GM23338 (cell line): ENCODE data around the gene BICRA. TPM values are rescaled to one million over a fixed set of nuclear protein-coding genes. Genes with fewer than 3 reads are reported as not detected.

Experiments
- ATAC-seq: fragments of 200-7000 bp; cut with Tn5 transposase; 3 replicates; pipeline ENCODE4 v1.9.1; 2020
- DNase-seq: peaks from one replicate; pipeline ENCODE4 v3.0.0-alpha.2; 2015; ENCODE audit warnings: low spot score
- H2AFZ ChIP-seq: fragments of 200-600 bp; sonication (generic); 2 replicates; pipeline ENCODE4 v1.8.0; 2016; ENCODE audit warnings: antibody characterized with exemption, mild to moderate bottlenecking, moderate library complexity
- H3F3A ChIP-seq: fragments of 200-600 bp; sonication (generic); replicated peaks from 2 replicates; pipeline ENCODE4 v1.8.0; 2017; ENCODE audit warnings: antibody characterized with exemption, mixed run types, low read depth
- H3K27ac ChIP-seq: fragments of 200-600 bp; sonication (generic); 2 replicates; pipeline ENCODE4 v1.6.1; 2016; ENCODE audit warnings: low read depth
- H3K27me3 ChIP-seq: fragments of 200-600 bp; sonication (generic); 2 replicates; pipeline ENCODE4 v1.8.0; 2016; ENCODE audit warnings: mild to moderate bottlenecking, mixed run types, moderate library complexity; ENCODE audit not compliant: insufficient read depth
- H3K36me3 ChIP-seq: fragments of 200-600 bp; sonication (generic); 2 replicates; pipeline ENCODE4 v1.8.0; 2016; ENCODE audit warnings: mild to moderate bottlenecking; ENCODE audit not compliant: insufficient read depth
- H3K4me1 ChIP-seq: fragments of 200-600 bp; sonication (generic); 2 replicates; pipeline ENCODE4 v1.8.0; 2016; ENCODE audit warnings: mild to moderate bottlenecking, moderate library complexity; ENCODE audit not compliant: insufficient read depth
- H3K4me2 ChIP-seq: fragments of 200-600 bp; sonication (generic); 2 replicates; pipeline ENCODE4 v1.7.1; 2017; ENCODE audit warnings: mixed run types
- H3K4me3 ChIP-seq: fragments of 200-600 bp; sonication (generic); 2 replicates; pipeline ENCODE4 v1.6.1; 2016; ENCODE audit warnings: mixed run types
- H3K79me2 ChIP-seq: fragments of 200-600 bp; sonication (generic); replicated peaks from 2 replicates; pipeline ENCODE4 v1.8.0; 2017; ENCODE audit warnings: mild to moderate bottlenecking; ENCODE audit not compliant: insufficient read depth
- H3K9me2 ChIP-seq: fragments of 200-600 bp; sonication (generic); 2 replicates; pipeline ENCODE4 v1.8.0; 2017; ENCODE audit not compliant: insufficient read depth
- H4K20me1 ChIP-seq: fragments of 200-600 bp; sonication (generic); replicated peaks from 2 replicates; pipeline ENCODE4 v1.8.0; 2017; ENCODE audit warnings: mild to moderate bottlenecking; ENCODE audit not compliant: insufficient read depth
- H3K27ac Mint-ChIP-seq: 2 replicates; pipeline ENCODE4 v1.8.0; 2020; ENCODE audit warnings: inconsistent platforms, mild to moderate bottlenecking, moderate library complexity, mixed read lengths
- H3K27me3 Mint-ChIP-seq: 3 replicates; pipeline ENCODE4 v1.8.0; 2022; ENCODE audit warnings: low read depth, mild to moderate bottlenecking, moderate library complexity, mixed read lengths, inconsistent platforms; ENCODE audit not compliant: insufficient read depth, poor library complexity
- H3K36me3 Mint-ChIP-seq: 3 replicates; pipeline ENCODE4 v1.8.0; 2021; ENCODE audit warnings: low read depth, mild to moderate bottlenecking, inconsistent platforms, moderate library complexity, mixed read lengths
- H3K4me1 Mint-ChIP-seq: 3 replicates; pipeline ENCODE4 v1.8.0; 2020; ENCODE audit warnings: mild to moderate bottlenecking, inconsistent platforms, mixed read lengths
- H3K4me3 Mint-ChIP-seq: 3 replicates; pipeline ENCODE4 v1.8.0; 2021; ENCODE audit warnings: moderate library complexity, mild to moderate bottlenecking, inconsistent platforms, mixed read lengths
- H3K9me3 Mint-ChIP-seq: 3 replicates; pipeline ENCODE4 v1.8.0; 2020; ENCODE audit warnings: moderate library complexity, mild to moderate bottlenecking, inconsistent platforms, mixed read lengths
- EZH2 ChIP-seq: fragments of 200-600 bp; sonication (generic); IDR thresholded peaks from one replicate; pipeline ENCODE4 v1.8.0; 2017; ENCODE audit warnings: antibody characterized with exemption, mild to moderate bottlenecking, low read depth; ENCODE audit not compliant: unreplicated experiment
- NANOG ChIP-seq: IDR thresholded peaks from 2 replicates; pipeline ENCODE4 v1.6.1; 2016; ENCODE audit warnings: antibody characterized with exemption, borderline replicate concordance
- POLR2AphosphoS5 ChIP-seq: IDR thresholded peaks from 2 replicates; pipeline ENCODE4 v1.6.1; 2016; ENCODE audit warnings: antibody characterized with exemption, low read depth
- REST ChIP-seq: IDR thresholded peaks from one replicate; pipeline ENCODE4 v1.6.1; 2018; ENCODE audit warnings: antibody characterized with exemption; ENCODE audit not compliant: unreplicated experiment
- polyA plus RNA-seq: library from polyadenylated mRNA; unstranded; fragments of >200 nt; fragmentation: Nextera tagmentation; extraction: Ambion mirVana; gene quantifications from 2 replicates; pipeline ENCODE4 v1.2.1, GENCODE V29; 2016
- total RNA-seq: library from RNA; depleted of rRNA; stranded (reverse); fragments of >200 nt; shearing (Covaris generic); gene quantifications from 2 replicates; pipeline ENCODE4 v1.2.3, GENCODE V29; 2014
- TF ChIP-seq, protein P1 (sequence below), 2 experiments: fragments of 200-600 bp in 1 of 2; sonication (generic) in 1 of 2; conservative IDR thresholded peaks; 2 replicates each; pipeline versions ENCODE4 v1.5.1 to v1.6.1; 2016 to 2017; ENCODE audit warnings: antibody characterized with exemption in 2 of 2, low read depth in 2 of 2, mild to moderate bottlenecking in 2 of 2, moderate library complexity in 1 of 2
- TF ChIP-seq, protein P2 (sequence below): fragments of 250-450 bp; sonication (Bioruptor Pico); IDR thresholded peaks from 2 replicates; pipeline ENCODE4 v1.5.0; 2020; ENCODE audit warnings: mild to moderate bottlenecking, moderate library complexity

The BICRA gene
- total and polyA plus RNA-seq, 2 experiments from 2014 or later = 7.0 to 37.7 TPM

- no peak for TF ChIP-seq REST
- TF ChIP-seq, protein P1, sequence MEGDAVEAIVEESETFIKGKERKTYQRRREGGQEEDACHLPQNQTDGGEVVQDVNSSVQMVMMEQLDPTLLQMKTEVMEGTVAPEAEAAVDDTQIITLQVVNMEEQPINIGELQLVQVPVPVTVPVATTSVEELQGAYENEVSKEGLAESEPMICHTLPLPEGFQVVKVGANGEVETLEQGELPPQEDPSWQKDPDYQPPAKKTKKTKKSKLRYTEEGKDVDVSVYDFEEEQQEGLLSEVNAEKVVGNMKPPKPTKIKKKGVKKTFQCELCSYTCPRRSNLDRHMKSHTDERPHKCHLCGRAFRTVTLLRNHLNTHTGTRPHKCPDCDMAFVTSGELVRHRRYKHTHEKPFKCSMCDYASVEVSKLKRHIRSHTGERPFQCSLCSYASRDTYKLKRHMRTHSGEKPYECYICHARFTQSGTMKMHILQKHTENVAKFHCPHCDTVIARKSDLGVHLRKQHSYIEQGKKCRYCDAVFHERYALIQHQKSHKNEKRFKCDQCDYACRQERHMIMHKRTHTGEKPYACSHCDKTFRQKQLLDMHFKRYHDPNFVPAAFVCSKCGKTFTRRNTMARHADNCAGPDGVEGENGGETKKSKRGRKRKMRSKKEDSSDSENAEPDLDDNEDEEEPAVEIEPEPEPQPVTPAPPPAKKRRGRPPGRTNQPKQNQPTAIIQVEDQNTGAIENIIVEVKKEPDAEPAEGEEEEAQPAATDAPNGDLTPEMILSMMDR (conservative IDR thresholded peaks at IDR 0.05; ENCODE audit: low read depth in 2 of 2) = no peak
Measured at GRCh38 chr19:47653856-47654255, 44.9 kb downstream of the BICRA start (continued).

GRCh38 chr19:47657719-47658118, 48.8 kb downstream of the BICRA start:
- Histone ChIP-seq H3K9me2 (no peaks in the 10 kb centered on the region), H3F3A (no peaks in the 10 kb centered on the region), H3K4me3 (no peak overlapping the region), H3K79me2 (peaks cover 92% of the 10 kb centered on the region), H3K36me3 (no peaks in the 10 kb centered on the region), H3K27me3 (no peaks in the 10 kb centered on the region), H4K20me1 (peaks cover 38% of the 10 kb centered on the region), H2AFZ (no peak overlapping the region), H3K4me2 (no peak overlapping the region), H3K27ac (no peak overlapping the region), H3K4me1 (peaks cover 13% of the 10 kb centered on the region; the same call in 1 of the 2 replicates)
- Mint-ChIP-seq H3K27ac (no peak overlapping the region), H3K4me1 (peaks cover 4% of the 10 kb centered on the region; the same call in 1 of the 3 replicates), H3K4me3 (no peak overlapping the region), H3K36me3 (peaks cover 10% of the 10 kb centered on the region), H3K9me3 (no peaks in the 10 kb centered on the region), H3K27me3 (peaks cover 12% of the 10 kb centered on the region)
- DNase-seq (no peak), ATAC-seq (no peak)
- TF ChIP-seq NANOG (no peak), POLR2AphosphoS5 (no peak), REST (no peak), EZH2 (no peak)
- TF ChIP-seq, protein P1 (conservative IDR thresholded peaks at IDR 0.05; ENCODE audit: low read depth in 2 of 2) = no peak
- TF ChIP-seq, protein P2, sequence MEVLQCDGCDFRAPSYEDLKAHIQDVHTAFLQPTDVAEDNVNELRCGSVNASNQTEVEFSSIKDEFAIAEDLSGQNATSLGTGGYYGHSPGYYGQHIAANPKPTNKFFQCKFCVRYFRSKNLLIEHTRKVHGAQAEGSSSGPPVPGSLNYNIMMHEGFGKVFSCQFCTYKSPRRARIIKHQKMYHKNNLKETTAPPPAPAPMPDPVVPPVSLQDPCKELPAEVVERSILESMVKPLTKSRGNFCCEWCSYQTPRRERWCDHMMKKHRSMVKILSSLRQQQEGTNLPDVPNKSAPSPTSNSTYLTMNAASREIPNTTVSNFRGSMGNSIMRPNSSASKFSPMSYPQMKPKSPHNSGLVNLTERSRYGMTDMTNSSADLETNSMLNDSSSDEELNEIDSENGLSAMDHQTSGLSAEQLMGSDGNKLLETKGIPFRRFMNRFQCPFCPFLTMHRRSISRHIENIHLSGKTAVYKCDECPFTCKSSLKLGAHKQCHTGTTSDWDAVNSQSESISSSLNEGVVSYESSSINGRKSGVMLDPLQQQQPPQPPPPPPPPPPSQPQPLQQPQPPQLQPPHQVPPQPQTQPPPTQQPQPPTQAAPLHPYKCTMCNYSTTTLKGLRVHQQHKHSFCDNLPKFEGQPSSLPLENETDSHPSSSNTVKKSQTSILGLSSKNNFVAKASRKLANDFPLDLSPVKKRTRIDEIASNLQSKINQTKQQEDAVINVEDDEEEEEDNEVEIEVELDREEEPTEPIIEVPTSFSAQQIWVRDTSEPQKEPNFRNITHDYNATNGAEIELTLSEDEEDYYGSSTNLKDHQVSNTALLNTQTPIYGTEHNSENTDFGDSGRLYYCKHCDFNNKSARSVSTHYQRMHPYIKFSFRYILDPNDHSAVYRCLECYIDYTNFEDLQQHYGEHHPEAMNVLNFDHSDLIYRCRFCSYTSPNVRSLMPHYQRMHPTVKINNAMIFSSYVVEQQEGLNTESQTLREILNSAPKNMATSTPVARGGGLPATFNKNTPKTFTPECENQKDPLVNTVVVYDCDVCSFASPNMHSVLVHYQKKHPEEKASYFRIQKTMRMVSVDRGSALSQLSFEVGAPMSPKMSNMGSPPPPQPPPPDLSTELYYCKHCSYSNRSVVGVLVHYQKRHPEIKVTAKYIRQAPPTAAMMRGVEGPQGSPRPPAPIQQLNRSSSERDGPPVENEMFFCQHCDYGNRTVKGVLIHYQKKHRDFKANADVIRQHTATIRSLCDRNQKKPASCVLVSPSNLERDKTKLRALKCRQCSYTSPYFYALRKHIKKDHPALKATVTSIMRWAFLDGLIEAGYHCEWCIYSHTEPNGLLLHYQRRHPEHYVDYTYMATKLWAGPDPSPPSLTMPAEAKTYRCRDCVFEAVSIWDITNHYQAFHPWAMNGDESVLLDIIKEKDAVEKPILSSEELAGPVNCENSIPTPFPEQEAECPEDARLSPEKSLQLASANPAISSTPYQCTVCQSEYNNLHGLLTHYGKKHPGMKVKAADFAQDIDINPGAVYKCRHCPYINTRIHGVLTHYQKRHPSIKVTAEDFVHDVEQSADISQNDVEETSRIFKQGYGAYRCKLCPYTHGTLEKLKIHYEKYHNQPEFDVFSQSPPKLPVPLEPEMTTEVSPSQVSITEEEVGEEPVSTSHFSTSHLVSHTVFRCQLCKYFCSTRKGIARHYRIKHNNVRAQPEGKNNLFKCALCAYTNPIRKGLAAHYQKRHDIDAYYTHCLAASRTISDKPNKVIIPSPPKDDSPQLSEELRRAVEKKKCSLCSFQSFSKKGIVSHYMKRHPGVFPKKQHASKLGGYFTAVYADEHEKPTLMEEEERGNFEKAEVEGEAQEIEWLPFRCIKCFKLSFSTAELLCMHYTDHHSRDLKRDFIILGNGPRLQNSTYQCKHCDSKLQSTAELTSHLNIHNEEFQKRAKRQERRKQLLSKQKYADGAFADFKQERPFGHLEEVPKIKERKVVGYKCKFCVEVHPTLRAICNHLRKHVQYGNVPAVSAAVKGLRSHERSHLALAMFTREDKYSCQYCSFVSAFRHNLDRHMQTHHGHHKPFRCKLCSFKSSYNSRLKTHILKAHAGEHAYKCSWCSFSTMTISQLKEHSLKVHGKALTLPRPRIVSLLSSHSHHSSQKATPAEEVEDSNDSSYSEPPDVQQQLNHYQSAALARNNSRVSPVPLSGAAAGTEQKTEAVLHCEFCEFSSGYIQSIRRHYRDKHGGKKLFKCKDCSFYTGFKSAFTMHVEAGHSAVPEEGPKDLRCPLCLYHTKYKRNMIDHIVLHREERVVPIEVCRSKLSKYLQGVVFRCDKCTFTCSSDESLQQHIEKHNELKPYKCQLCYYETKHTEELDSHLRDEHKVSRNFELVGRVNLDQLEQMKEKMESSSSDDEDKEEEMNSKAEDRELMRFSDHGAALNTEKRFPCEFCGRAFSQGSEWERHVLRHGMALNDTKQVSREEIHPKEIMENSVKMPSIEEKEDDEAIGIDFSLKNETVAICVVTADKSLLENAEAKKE (CRISPR knock-in tag) = no peak
